DLD1 (cell line): ENCODE data around the gene CRTAC1.

Source experiments
- in situ Hi-C: cut with HindIII; loops from 2 replicates; pipeline ENCODE4 v1.10.0; 2017; ENCODE audit warnings: low sequenced_read_pairs

CRTAC1 gene

DNA sequence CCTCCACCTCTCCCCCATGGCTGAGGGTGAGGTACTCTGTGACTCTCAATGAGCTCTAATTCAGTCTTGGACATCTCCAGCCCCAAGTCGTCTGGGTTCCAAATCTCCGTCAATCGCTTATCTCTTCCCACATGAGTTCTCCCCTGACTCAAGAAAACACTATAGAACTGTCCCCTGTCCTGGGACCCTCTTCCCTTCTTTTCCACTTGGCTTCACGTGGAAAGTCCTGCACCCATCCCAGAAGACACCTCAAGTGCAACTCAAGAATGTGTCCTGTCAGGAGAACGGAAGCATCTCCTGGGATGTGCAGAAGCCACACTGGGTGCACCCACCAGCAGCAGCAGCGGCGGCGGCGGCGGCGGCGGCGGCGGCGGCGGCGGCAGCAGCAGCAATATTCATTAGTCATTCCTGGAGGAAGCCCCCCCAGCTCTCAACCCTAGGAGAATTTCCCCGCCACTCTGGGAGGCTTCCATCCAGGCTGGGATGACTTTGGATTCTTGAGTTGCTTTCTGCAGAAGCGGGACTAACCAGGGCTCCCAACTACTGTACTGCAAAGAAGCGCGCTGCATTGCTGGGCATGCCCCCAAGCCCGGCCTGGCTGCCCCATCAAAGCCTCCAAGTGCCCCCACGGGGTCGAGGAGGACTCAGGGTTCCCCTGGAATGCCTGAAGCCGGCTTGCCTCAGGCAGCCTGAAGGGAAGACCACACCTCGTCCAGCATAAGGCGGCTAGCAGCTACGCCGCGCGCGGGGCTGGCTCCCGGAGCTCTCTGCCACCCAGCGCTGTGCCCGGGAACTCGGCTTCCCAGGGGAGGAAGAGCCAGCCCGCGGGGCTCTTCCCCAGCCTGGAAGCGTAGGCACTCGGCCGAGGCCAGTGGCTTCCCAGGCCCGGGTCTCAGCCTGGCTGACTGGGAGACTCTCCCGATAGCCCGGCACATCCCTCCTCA, 1.0 kb downstream of the CRTAC1 start:
- in situ Hi-C loops: no loop called here

- in situ Hi-C loops: no loop called here
Measured at GRCh38 chr10:98028168-98028770, 2.2 kb downstream of the CRTAC1 start.

- in situ Hi-C loops: no loop called here
Measured at GRCh38 chr10:98023024-98023423, 7.4 kb downstream of the CRTAC1 start.

- in situ Hi-C loops: no loop called here
Measured at GRCh38 chr10:98020784-98021183, 9.6 kb downstream of the CRTAC1 start.

GRCh38 chr10:98020254-98020653, 10.2 kb downstream of the CRTAC1 start:
- in situ Hi-C loops: no loop called here

DNA sequence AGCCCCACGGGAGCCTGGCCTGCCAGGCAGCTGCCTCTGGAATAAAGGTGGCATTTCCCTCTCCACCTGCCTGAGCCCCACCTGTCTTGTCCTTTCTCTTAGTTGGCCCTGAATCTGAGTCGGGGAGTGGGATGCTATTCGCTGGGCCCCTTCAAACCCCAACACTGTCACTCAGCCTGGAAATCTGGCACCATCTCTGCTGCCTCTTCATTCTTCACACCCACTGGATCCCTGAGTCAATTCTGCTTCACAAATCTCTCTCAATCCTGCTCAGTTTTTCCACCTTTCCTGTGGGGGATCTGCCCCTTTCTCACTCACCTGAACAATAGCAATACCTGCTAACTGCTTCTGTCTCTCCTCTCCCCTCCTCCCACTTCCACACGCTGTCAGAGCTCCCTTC, 10.6 kb downstream of the CRTAC1 start:
- in situ Hi-C loops: no loop called here

GRCh38 chr10:98016772-98017475, 13.5 kb downstream of the CRTAC1 start:
- in situ Hi-C loops: no loop called here

GRCh38 chr10:98013776-98014175, 16.6 kb downstream of the CRTAC1 start:
- in situ Hi-C loops: no loop called here

GRCh38 chr10:98013122-98013521, 17.3 kb downstream of the CRTAC1 start:
- in situ Hi-C loops: no loop called here

DNA sequence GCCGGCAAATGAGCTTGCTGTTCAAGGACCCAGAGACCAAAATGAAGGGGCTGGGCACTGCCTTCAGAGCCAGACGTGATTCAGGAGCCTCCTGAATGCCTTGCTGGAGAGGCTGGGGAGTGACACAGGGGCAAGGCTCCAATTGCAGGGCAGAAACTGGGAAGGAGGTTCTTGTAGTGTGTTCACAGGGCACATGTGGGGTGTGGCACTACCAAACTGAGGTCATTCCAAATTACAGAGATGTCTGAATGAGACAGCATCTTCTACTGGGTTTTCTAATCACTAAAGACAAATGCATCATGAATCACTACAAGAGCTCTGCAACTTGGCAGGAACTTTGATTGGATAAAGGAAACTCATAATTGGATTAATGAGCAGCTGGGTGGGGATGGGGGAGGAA, 17.8 kb downstream of the CRTAC1 start:
- in situ Hi-C loops: no loop called here

- in situ Hi-C loops: no loop called here
Measured at GRCh38 chr10:98010939-98011685, 19.3 kb downstream of the CRTAC1 start.

DNA sequence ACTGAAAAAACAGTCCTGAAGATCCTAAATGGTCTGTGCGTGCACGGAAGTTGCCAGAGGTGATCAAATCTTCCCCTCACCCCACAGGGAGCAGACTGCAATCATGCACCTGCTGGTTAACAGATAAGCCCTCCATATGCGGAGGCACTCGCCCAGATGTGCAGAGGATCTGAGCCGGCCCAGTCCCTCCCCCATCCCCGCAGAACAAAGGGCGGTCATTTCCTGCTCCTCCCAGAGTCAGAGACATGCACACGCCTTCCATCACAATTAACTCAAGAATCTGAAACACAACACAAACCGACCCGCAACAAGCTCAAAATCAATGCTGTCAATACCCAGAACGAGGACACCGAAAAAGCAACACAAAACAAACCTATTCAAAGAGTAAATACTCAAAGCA, 24.2 kb downstream of the CRTAC1 start:
- in situ Hi-C loops: no loop called here

GRCh38 chr10:98001736-98002135, 28.7 kb downstream of the CRTAC1 start:
- in situ Hi-C loops: no loop called here

DNA sequence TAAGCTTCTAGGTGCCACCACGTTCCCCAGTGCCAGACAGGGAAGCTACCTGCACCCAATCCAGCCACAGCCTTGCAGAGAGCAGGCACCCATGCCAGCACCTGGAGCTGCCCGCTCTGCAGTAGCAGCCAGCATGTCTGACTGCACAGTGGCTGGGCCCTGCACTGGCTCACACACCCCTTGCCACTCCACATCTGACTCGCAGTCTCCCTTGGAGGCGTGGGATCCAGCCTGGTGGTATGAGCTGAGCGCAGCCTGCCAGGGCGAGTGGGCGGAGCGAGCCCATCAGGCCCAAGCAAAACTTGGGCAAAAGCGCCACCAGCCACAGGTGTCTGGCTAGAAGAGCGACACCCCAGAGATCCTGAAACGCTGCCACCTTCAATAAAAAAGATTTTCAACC, 30.1 kb downstream of the CRTAC1 start:
- in situ Hi-C loops: no loop called here

GRCh38 chr10:97999923-98000248, 30.5 kb downstream of the CRTAC1 start:
- in situ Hi-C loops: no loop called here

DNA sequence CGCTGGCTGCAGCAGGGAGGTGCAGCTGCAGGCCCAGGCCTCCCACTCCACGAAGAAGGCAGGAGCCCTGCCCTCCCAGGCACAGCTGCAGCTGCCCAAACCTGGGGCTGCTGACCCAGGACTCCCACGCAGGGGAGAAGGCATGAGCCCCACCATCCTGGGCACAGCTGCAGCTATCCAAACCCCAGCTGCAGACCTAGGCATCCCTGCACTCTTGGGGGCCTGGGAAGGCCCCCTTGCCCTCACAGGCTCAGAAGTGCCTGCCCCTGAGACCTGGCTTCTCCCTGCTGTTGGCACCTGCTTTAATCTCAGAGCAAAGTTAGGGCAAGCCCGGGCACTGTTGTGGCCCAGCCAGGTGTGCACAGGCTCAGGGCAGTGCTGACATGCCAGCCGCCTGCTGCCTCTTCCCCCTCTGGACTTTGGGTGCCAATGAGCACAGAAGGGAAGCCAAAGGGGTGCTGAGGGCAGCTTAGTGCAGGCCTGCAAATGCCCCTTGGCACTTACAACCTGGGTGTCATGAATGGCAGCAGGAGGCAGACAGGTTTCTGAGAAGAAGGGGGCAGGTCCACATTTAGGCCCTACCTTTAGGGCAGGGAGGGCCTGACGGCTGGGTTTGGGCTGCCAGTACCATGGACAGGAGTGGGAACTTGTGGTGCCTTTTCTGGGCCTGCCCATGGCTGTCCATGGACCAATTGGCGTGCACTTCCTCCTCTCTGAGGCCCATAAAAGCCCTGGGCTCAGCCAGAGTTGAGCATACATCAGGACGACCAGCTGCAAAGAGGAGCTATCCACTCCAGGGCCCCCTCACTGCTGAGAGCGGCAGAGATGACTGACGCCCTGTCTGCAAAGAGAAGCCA, 31.1 kb downstream of the CRTAC1 start:
- in situ Hi-C loops: no loop called here

- in situ Hi-C loops: no loop called here
Measured at GRCh38 chr10:97991871-97992270, 38.5 kb downstream of the CRTAC1 start.

GRCh38 chr10:97981816-97982215, 48.6 kb downstream of the CRTAC1 start:
- in situ Hi-C loops: no loop called here

DNA sequence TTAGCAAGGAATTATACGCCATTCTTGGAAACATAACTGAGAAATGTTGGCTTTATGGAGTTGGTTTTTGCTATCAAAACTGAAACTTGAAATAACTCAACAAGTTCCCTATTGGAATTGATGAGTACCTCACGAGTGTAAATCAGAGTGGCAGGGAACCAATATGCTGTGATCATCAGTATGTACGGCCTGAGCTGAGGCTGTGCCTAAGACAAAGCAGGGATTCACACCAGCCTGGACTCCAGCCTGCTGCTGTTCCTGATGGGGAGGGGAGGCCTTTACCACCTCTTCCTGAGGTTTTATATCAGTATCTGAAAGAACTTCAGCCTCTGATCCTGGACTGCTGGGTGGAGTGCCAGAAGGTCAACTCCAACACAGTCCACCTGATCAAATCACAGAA, 52.7 kb downstream of the CRTAC1 start:
- in situ Hi-C loops: no loop called here

- in situ Hi-C loops: no loop called here
Measured at GRCh38 chr10:97975598-97975997, 54.8 kb downstream of the CRTAC1 start.
